ENCODE results near the gene CELF6.

CELF6 gene

GRCh38 chr15:72339777-72340177 lies 19.8 kb upstream of the CELF6 start:
- TF ChIP-seq, protein P1, sequence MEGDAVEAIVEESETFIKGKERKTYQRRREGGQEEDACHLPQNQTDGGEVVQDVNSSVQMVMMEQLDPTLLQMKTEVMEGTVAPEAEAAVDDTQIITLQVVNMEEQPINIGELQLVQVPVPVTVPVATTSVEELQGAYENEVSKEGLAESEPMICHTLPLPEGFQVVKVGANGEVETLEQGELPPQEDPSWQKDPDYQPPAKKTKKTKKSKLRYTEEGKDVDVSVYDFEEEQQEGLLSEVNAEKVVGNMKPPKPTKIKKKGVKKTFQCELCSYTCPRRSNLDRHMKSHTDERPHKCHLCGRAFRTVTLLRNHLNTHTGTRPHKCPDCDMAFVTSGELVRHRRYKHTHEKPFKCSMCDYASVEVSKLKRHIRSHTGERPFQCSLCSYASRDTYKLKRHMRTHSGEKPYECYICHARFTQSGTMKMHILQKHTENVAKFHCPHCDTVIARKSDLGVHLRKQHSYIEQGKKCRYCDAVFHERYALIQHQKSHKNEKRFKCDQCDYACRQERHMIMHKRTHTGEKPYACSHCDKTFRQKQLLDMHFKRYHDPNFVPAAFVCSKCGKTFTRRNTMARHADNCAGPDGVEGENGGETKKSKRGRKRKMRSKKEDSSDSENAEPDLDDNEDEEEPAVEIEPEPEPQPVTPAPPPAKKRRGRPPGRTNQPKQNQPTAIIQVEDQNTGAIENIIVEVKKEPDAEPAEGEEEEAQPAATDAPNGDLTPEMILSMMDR (IDR thresholded peaks at IDR 0.05) = no peak

- TF ChIP-seq, protein P1 (IDR thresholded peaks at IDR 0.05) = no peak
Measured at GRCh38 chr15:72338617-72339321, 18.8 kb upstream of the CELF6 start.

GRCh38 chr15:72338148-72338547 lies 18.2 kb upstream of the CELF6 start:
- TF ChIP-seq, protein P1 (IDR thresholded peaks at IDR 0.05) = no peak

DNA sequence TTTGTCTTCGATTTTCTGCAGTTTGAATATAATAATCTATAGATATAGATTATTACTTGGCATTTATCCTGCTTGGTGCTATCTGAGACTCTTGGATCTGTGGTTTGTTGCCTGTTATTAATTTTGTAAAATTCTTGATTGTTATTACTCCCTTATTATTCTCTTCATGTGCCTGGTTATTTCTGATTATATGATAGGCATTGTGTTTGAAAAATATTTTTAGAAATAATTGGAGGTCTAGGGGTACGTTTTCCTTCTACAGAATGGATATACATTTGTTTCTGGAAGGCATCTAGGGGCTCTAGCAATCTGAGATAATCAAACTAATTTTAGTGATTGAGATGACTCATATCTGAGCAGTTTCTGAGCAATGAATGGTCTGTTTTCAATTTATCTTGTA lies 14.9 kb upstream of the CELF6 start:
- TF ChIP-seq, protein P1 (IDR thresholded peaks at IDR 0.05) = no peak

GRCh38 chr15:72331021-72331420 lies 11.1 kb upstream of the CELF6 start:
- TF ChIP-seq, protein P1 (IDR thresholded peaks at IDR 0.05) = no peak

GRCh38 chr15:72323752-72324151 lies 3.8 kb upstream of the CELF6 start:
- TF ChIP-seq, protein P1 (IDR thresholded peaks at IDR 0.05) = no peak

- TF ChIP-seq, protein P1 (IDR thresholded peaks at IDR 0.05) = no peak
Measured at GRCh38 chr15:72319360-72319984, 485 bp downstream of the CELF6 start.

Measured in LNCAP (cell line).